Neural cell (in vitro differentiated cells): ENCODE data around the gene GOLGA6C.

Experiments used
- EZH2 ChIP-seq: fragments of 200-600, 300-800 bp; shearing (Covaris generic), sonication (generic); IDR thresholded peaks from 2 replicates; pipeline ENCODE4 v1.6.1; 2014; ENCODE audit warnings: antibody characterized with exemption, low read length, borderline replicate concordance, mild to moderate bottlenecking; ENCODE audit not compliant: insufficient read depth, poor library complexity, severe bottlenecking
- MXI1 ChIP-seq: fragments of 450-650 bp; conservative IDR thresholded peaks from 2 replicates; pipeline ENCODE4 v1.6.1; 2014; ENCODE audit warnings: antibody characterized with exemption, mild to moderate bottlenecking; ENCODE audit not compliant: poor library complexity, severe bottlenecking
- POLR2AphosphoS5 ChIP-seq: IDR thresholded peaks from 2 replicates; pipeline ENCODE4 v1.6.1; 2012
- RAD21 ChIP-seq: fragments of 450-650 bp; conservative IDR thresholded peaks from 2 replicates; pipeline ENCODE4 v1.6.1; 2014; ENCODE audit warnings: antibody characterized with exemption, mild to moderate bottlenecking, moderate library complexity
- REST ChIP-seq: IDR thresholded peaks from 2 replicates; pipeline ENCODE4 v1.6.1; 2012; ENCODE audit warnings: borderline replicate concordance
- TF ChIP-seq, protein P1 (sequence below): fragments of 450-650 bp; IDR thresholded peaks from 2 replicates; pipeline ENCODE4 v1.5.1; 2014; ENCODE audit warnings: antibody characterized with exemption, mild to moderate bottlenecking, moderate library complexity; ENCODE audit not compliant: poor library complexity, severe bottlenecking

GRCh38 chr15:75306188-75306587, 48.1 kb downstream of the GOLGA6C start:
- TF ChIP-seq RAD21 (no peak), MXI1 (no peak), REST (no peak), EZH2 (no peak), POLR2AphosphoS5 (no peak)
- TF ChIP-seq, protein P1, sequence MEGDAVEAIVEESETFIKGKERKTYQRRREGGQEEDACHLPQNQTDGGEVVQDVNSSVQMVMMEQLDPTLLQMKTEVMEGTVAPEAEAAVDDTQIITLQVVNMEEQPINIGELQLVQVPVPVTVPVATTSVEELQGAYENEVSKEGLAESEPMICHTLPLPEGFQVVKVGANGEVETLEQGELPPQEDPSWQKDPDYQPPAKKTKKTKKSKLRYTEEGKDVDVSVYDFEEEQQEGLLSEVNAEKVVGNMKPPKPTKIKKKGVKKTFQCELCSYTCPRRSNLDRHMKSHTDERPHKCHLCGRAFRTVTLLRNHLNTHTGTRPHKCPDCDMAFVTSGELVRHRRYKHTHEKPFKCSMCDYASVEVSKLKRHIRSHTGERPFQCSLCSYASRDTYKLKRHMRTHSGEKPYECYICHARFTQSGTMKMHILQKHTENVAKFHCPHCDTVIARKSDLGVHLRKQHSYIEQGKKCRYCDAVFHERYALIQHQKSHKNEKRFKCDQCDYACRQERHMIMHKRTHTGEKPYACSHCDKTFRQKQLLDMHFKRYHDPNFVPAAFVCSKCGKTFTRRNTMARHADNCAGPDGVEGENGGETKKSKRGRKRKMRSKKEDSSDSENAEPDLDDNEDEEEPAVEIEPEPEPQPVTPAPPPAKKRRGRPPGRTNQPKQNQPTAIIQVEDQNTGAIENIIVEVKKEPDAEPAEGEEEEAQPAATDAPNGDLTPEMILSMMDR: no peak
